ENCODE results near the gene ESAM. TPM values are rescaled to one million over a fixed set of nuclear protein-coding genes. Genes with fewer than 3 reads are reported as not detected.

The ESAM gene
- total RNA-seq, 1 experiment from 2014 or later = 0.16 TPM

GRCh38 chr11:124751741-124752470 lies 10.2 kb downstream of the ESAM start, which contains the start of gene VSIG2:
TSS of gene VSIG2 (minus strand) at chr11:124752255. CDS start at chr11:124752137, 118 bp downstream.
- Histone ChIP-seq H3K4me3 (no peak within 1 kb of the TSS), H3K36me3 (no peaks in the 10 kb centered on the region), H3K27me3 (no peaks in the 10 kb centered on the region), H3K27ac (no peak within 1 kb of the TSS), H3K4me1 (no peaks in the 10 kb centered on the region), H3K9me3 (replicated peaks) (no peaks in the 10 kb centered on the region)
- no peak for DNase-seq

DNA sequence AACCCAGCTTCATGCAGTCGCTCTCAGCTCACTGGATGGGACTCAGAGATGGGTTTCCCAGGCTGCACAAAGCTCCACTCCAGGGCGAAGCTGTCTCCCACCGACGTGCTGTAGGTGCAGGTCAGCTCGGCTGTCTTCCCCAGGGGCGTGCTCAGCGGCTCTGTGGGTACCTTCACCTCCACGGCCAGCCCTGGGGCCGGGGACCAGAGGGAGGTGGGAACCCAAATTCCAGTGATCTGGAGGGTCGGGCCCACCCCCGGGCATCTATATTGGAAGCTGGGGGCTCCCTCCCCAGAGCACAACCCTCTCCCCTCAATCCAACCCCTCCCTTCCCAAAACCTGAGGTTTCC lies 10.7 kb downstream of the ESAM start:
- H3K4me1 ChIP-seq = no peaks in the 10 kb centered on the region
- no peak overlapping the region for H3K4me3 ChIP-seq
- no peaks in the 10 kb centered on the region for H3K27me3 ChIP-seq
- DNase-seq = no peak
- no peaks in the 10 kb centered on the region for H3K36me3 ChIP-seq
- no peaks in the 10 kb centered on the region for H3K9me3 ChIP-seq (replicated peaks)
- H3K27ac ChIP-seq = no peak overlapping the region

DNA sequence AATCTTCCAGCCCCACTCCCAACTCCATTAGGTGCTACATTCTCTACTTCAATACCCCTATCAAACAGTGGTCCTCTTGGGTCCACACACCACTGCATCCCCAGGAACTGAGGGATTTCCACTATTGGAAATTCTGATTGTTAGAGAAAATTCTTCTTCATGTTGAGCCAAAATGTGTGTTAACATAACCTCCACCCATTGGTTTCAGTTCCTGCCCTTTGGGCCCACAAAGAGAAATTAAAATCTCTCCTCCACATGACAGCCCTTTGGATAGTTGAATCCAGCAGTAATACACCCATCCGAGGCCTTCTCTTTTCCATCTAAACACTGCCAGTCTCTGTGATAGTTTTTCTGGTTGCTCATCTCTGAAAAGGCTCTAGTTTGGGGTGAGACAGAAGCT lies 12.2 kb downstream of the ESAM start:
- Histone ChIP-seq H3K36me3 (no peaks in the 10 kb centered on the region), H3K9me3 (replicated peaks) (no peaks in the 10 kb centered on the region)

DNA sequence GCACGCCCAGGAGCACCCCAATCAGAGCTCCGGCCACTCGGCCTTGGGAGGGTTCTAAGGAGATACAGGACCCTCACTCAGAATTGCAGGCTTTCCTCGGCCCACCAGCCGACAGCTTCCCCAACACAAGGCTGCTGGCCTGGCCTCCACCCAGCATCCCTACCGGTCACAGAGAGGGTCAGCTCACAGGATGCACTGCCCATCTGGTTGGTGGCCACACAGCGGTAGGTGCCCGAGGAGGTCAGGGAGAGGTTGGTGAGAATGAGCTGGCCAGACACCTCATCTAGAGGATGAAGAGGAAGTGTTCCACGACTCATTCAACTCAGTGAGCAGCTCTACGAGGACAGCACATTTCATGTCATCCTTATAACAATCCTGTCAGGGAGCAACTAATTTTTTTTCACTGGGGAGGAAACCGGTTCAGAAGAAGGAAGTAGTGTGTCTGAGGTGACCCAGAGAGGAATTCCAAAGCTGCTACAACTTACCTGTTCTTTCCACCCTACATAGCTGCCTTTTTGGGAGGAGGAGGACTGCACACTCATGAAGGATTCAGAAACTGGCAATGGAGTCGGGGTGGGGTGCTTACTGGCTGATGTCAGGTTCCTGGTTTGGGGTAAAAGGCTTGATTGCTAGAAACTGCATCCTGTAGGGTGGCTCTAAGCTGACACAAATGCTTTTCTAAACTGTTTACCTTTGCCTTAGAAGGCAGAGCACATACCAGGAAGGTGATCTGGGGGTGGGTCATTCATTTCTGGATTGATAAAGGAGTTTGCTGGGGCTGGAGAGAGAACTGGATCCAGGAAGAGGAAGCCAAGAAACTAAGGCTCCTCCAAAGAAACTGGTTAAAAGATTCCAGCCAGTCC lies 13.4 kb downstream of the ESAM start:
- H3K27me3 ChIP-seq = no peaks in the 10 kb centered on the region
- no peaks in the 10 kb centered on the region for H3K4me1 ChIP-seq
- no peaks in the 10 kb centered on the region for H3K36me3 ChIP-seq
- no peak overlapping the region for H3K27ac ChIP-seq
- no peak overlapping the region for H3K4me3 ChIP-seq
- DNase-seq = no peak
- no peaks in the 10 kb centered on the region for H3K9me3 ChIP-seq (replicated peaks)

More for the DNA sequence above, 12.2 kb downstream of the ESAM start:
- Histone ChIP-seq H3K27ac (no peak overlapping the region), H3K27me3 (no peaks in the 10 kb centered on the region), H3K4me1 (no peaks in the 10 kb centered on the region), H3K4me3 (no peak overlapping the region)
- no peak for DNase-seq

GRCh38 chr11:124748100-124748418 lies 14.0 kb downstream of the ESAM start:
- Histone ChIP-seq H3K4me1 (no peaks in the 10 kb centered on the region), H3K9me3 (replicated peaks) (no peaks in the 10 kb centered on the region), H3K27me3 (no peaks in the 10 kb centered on the region), H3K36me3 (no peaks in the 10 kb centered on the region), H3K4me3 (no peak overlapping the region), H3K27ac (no peak overlapping the region)
- DNase-seq = no peak

DNA sequence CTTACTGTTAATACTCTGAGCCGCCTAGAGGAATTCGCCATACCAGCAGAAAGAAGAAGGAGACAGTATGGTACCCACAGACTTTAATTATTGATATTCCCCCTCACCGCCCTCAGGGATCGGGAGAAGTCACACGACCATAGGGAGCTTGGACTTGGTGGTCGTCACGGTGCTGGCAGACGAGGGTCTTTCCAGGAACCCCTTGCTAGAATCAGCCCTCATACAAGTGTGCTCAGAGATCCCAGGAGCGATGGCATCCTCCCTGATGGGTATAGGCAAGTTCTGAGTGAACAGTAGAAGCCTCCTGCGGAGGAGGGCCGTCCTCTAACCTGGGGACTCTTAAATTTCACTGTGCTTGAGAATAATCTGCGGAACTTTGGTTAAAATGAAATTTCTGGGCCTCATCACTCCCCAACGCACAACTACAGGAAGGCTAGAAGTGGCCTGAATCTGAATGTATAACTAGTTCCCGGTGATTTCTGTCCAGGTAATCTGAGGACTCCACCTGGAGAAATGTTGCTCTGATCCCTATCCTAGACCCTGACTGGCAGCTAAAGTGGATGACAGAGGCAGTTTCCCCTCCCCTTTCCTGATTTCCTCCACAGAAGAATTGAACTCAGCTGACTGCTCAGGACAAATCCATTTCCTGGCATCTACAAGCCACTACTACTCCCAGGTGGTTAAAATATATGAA lies 14.5 kb downstream of the ESAM start:
- no peak for DNase-seq
- no peaks in the 10 kb centered on the region for H3K36me3 ChIP-seq
- no peaks in the 10 kb centered on the region for H3K9me3 ChIP-seq (replicated peaks)
- no peaks in the 10 kb centered on the region for H3K4me1 ChIP-seq
- no peak overlapping the region for H3K4me3 ChIP-seq
- no peak overlapping the region for H3K27ac ChIP-seq
- H3K27me3 ChIP-seq = no peaks in the 10 kb centered on the region

- Histone ChIP-seq H3K27ac (no peak overlapping the region), H3K4me3 (no peak overlapping the region), H3K36me3 (no peaks in the 10 kb centered on the region), H3K4me1 (no peaks in the 10 kb centered on the region), H3K9me3 (replicated peaks) (no peaks in the 10 kb centered on the region), H3K27me3 (no peaks in the 10 kb centered on the region)
- DNase-seq = no peak
Observed at GRCh38 chr11:124746621-124747243, 15.4 kb downstream of the ESAM start.

- Histone ChIP-seq H3K9me3 (replicated peaks) (no peaks in the 10 kb centered on the region), H3K36me3 (no peaks in the 10 kb centered on the region), H3K27me3 (no peaks in the 10 kb centered on the region), H3K27ac (no peak overlapping the region), H3K4me1 (no peaks in the 10 kb centered on the region), H3K4me3 (no peak overlapping the region)
- DNase-seq = no peak
Observed at GRCh38 chr11:124745835-124746620, 16.1 kb downstream of the ESAM start.

DNA sequence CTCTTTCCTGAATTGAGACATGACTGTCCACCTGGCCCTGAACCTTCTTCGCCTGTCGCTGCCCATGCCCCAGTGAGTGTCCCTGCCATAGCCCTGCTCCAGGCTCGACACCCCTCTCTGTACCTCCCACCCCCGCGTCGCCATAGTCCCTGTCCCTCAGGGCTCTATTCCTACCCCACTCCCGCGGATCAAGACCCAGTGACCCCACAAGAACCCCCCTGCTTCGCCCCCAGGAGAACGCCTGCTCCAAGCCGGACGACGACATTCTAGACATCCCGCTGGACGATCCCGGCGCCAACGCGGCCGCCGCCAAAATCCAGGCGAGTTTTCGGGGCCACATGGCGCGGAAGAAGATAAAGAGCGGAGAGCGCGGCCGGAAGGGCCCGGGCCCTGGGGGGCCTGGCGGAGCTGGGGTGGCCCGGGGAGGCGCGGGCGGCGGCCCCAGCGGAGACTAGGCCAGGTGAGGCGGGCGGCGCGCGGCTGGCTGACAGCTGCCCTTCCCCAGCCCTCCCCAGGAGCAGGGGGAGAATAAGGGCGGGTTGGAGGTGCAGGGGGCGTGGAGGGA lies 16.7 kb downstream of the ESAM start:
- no peak for DNase-seq
- no peak overlapping the region for H3K4me3 ChIP-seq
- no peaks in the 10 kb centered on the region for H3K27me3 ChIP-seq
- no peaks in the 10 kb centered on the region for H3K4me1 ChIP-seq
- no peaks in the 10 kb centered on the region for H3K9me3 ChIP-seq (replicated peaks)
- H3K36me3 ChIP-seq = no peaks in the 10 kb centered on the region
- no peak overlapping the region for H3K27ac ChIP-seq

DNA sequence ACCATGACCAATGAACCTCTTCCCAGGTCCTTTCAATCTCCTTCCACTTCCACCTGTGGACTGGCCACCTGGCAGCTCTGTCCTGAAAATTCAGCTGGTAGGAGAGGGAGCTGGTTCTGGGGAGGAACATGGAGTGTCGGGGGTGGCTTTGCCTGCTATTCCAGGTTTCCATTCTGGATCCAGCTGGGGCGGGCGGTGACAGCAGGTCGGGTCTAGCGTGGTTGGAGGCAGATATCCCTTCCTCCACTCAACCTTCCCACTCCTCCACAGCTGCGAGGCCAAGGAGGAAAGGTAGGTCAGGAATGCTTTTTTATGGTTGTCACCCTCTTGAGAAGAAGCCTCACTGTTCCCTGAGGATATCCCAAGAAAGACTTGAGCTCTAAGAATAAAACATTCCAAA lies 19.0 kb downstream of the ESAM start:
- Histone ChIP-seq H3K27ac (no peak overlapping the region), H3K27me3 (0 out of 2 replicates have a peak, but pooled peaks cover 3% of the 10 kb centered on the region), H3K4me3 (no peak overlapping the region), H3K36me3 (no peaks in the 10 kb centered on the region), H3K9me3 (replicated peaks) (no peaks in the 10 kb centered on the region), H3K4me1 (no peaks in the 10 kb centered on the region)
- no peak for DNase-seq

- Histone ChIP-seq H3K4me3 (no peak overlapping the region), H3K4me1 (no peaks in the 10 kb centered on the region), H3K36me3 (no peaks in the 10 kb centered on the region), H3K27ac (no peak overlapping the region), H3K27me3 (0 out of 2 replicates have a peak, but pooled peaks cover 3% of the 10 kb centered on the region), H3K9me3 (replicated peaks) (no peaks in the 10 kb centered on the region)
- no peak for DNase-seq
Observed at GRCh38 chr11:124742555-124742954, 19.5 kb downstream of the ESAM start.

GRCh38 chr11:124740277-124740882 lies 21.7 kb downstream of the ESAM start:
- DNase-seq = peak; percentile 27 to 36

GRCh38 chr11:124739479-124740276 lies 22.4 kb downstream of the ESAM start, which contains the start of gene NRGN:
TSS of gene NRGN (plus strand) at chr11:124739942. CDS start at chr11:124740085, 143 bp downstream.
- Histone ChIP-seq H3K27me3 (0 out of 2 replicates have a peak, but pooled peaks cover 3% of the 10 kb centered on the region), H3K9me3 (replicated peaks) (no peaks in the 10 kb centered on the region), H3K4me3 (peak within 1 kb of the TSS; percentile 69), H3K27ac (no peak within 1 kb of the TSS; the same call in 1 of the 2 replicates), H3K4me1 (no peaks in the 10 kb centered on the region), H3K36me3 (no peaks in the 10 kb centered on the region)
- peak; percentile 88 for DNase-seq

More at GRCh38 chr11:124740277-124740882, 21.7 kb downstream of the ESAM start:
- Histone ChIP-seq H3K27me3 (0 out of 2 replicates have a peak, but pooled peaks cover 3% of the 10 kb centered on the region), H3K27ac (no peak overlapping the region; the same call in 1 of the 2 replicates), H3K36me3 (no peaks in the 10 kb centered on the region), H3K4me1 (no peaks in the 10 kb centered on the region), H3K4me3 (peak overlapping the region; percentile 69), H3K9me3 (replicated peaks) (no peaks in the 10 kb centered on the region)

Data from SJCRH30 (cell line).